ENCODE data around the gene HACD2.

DNA sequence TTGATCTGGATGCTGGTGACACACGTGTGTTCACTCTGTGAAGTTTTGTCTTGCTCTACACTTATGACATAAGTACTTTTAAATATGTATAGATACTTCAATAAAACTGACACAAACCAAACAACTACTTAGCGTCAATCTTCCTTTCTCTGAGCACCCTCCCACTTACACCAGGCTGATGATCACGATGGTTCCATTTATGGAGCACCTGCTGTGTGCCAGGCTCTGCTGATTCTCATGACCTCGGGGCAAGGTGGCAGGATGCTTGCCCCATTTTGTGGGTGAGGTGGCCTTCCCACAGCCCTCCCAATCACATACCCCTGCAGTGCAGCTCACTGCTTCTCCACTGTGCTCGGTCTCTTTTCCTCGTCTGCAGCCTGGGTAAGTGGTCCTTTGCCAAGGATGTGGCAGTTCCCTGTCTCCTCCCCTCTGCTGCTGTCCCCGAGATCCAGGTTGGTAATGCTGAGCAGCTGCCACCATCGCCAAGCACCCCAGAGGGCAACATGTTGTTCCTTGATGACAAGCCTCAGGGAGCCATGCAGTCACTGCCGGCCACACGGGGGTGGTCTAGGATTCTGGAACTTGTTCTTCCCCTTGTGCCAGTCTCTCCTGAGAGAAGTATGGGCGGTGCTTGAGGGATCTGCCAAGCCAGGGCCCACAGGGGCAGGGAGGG lies 115.4 kb downstream of the HACD2 start:
- TF ChIP-seq, protein P1, sequence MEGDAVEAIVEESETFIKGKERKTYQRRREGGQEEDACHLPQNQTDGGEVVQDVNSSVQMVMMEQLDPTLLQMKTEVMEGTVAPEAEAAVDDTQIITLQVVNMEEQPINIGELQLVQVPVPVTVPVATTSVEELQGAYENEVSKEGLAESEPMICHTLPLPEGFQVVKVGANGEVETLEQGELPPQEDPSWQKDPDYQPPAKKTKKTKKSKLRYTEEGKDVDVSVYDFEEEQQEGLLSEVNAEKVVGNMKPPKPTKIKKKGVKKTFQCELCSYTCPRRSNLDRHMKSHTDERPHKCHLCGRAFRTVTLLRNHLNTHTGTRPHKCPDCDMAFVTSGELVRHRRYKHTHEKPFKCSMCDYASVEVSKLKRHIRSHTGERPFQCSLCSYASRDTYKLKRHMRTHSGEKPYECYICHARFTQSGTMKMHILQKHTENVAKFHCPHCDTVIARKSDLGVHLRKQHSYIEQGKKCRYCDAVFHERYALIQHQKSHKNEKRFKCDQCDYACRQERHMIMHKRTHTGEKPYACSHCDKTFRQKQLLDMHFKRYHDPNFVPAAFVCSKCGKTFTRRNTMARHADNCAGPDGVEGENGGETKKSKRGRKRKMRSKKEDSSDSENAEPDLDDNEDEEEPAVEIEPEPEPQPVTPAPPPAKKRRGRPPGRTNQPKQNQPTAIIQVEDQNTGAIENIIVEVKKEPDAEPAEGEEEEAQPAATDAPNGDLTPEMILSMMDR (IDR thresholded peaks at IDR 0.05) = no peak
- TF ChIP-seq EP300 (IDR thresholded peaks at IDR 0.05; ENCODE audit: low read depth) = no peak
- TF ChIP-seq POLR2A (IDR thresholded peaks at IDR 0.05) = no peak
- no peak for TF ChIP-seq POLR2AphosphoS5 (IDR thresholded peaks at IDR 0.05)
